IMR-90 (cell line): Measurements from ENCODE around the gene SLC5A10. TPM values are rescaled to one million over a fixed set of nuclear protein-coding genes. Genes with fewer than 3 reads are reported as not detected.

ENCODE experiments used
- ATAC-seq: fragments of 200-7000 bp; cut with Tn5 transposase; 2 replicates; pipeline ENCODE4 v1.9.1; 2020; ENCODE audit warnings: low read depth, mild to moderate bottlenecking, moderate library complexity
- BruUV-seq: library from RNA; stranded (reverse); fragments of 400-500 nt; replicated peaks from 2 replicates; lab custom pipeline; 2021; lab: Mats Ljungman, UMichigan
- CTCF ChIA-PET: fragments of 300-600 bp; formaldehyde crosslinking; extraction: SDS; loops from one replicate; lab custom pipeline; 2021; ENCODE audit warnings: antibody characterized with exemption; lab: Yijun Ruan, JAX
- POLR2A ChIA-PET: fragments of 300-600 bp; sonication (Branson Sonifier 250); formaldehyde crosslinking; loops from one replicate; lab custom pipeline; 2022; ENCODE audit warnings: antibody characterized with exemption; ENCODE audit not compliant: unreplicated experiment; lab: Charles Lee
- DNase-seq: peaks from one replicate; pipeline ENCODE4 v3.0.0; 2013
- H2AFZ ChIP-seq: replicated peaks from 2 replicates; pipeline ENCODE3; 2013; ENCODE audit warnings: low read length, mild to moderate bottlenecking; ENCODE audit not compliant: poor library complexity
- H2AK5ac ChIP-seq: 2 replicates; pipeline ENCODE4 v1.6.1; 2013; ENCODE audit warnings: low read depth, low read length, inconsistent platforms
- H2AK9ac ChIP-seq: replicated peaks from 2 replicates; pipeline ENCODE3; 2013; ENCODE audit warnings: mild to moderate bottlenecking, low read depth, low read length, moderate library complexity; ENCODE audit not compliant: poor library complexity
- H2BK120ac ChIP-seq: 2 replicates; pipeline ENCODE4 v1.6.1; 2013; ENCODE audit warnings: low read depth, low read length, inconsistent platforms
- H2BK15ac ChIP-seq: 3 replicates; pipeline ENCODE4 v1.6.1; 2013; ENCODE audit warnings: low read depth, low read length, inconsistent platforms
- H2BK20ac ChIP-seq: 2 replicates; pipeline ENCODE4 v1.6.1; 2013; ENCODE audit warnings: low read depth, mild to moderate bottlenecking, inconsistent platforms, low read length, moderate library complexity
- H2BK5ac ChIP-seq: 2 replicates; pipeline ENCODE4 v1.6.1; 2013; ENCODE audit warnings: mild to moderate bottlenecking, low read depth, low read length, inconsistent platforms; ENCODE audit not compliant: poor library complexity, severe bottlenecking
- H3K14ac ChIP-seq: replicated peaks from 2 replicates; pipeline ENCODE4 v1.6.1; 2013; ENCODE audit warnings: low read depth, low read length, inconsistent platforms
- H3K18ac ChIP-seq: 2 replicates; pipeline ENCODE4 v1.6.1; 2013; ENCODE audit warnings: low read depth, low read length, control low read depth
- H3K23ac ChIP-seq: 2 replicates; pipeline ENCODE4 v1.6.1; 2013; ENCODE audit warnings: low read depth, low read length, inconsistent platforms
- H3K27ac ChIP-seq: 2 replicates; pipeline ENCODE4 v1.5.1; 2013; ENCODE audit warnings: mild to moderate bottlenecking, control low read depth, low read length; ENCODE audit not compliant: insufficient read depth
- H3K27me3 ChIP-seq: 2 replicates; pipeline ENCODE4 v1.6.1; 2013; ENCODE audit warnings: low read length; ENCODE audit not compliant: control insufficient read depth, insufficient read depth
- H3K36me3 ChIP-seq: 2 replicates; pipeline ENCODE4 v1.6.1; 2013; ENCODE audit warnings: low read length, mixed read lengths; ENCODE audit not compliant: control insufficient read depth, insufficient read depth
- H3K4ac ChIP-seq: 2 replicates; pipeline ENCODE4 v1.6.1; 2013; ENCODE audit warnings: low read depth, low read length, inconsistent platforms
- H3K4me1 ChIP-seq: 2 replicates; pipeline ENCODE4 v1.6.1; 2013; ENCODE audit warnings: low read length, mixed read lengths; ENCODE audit not compliant: control insufficient read depth, insufficient read depth
- H3K4me2 ChIP-seq: 2 replicates; pipeline ENCODE4 v1.6.1; 2013; ENCODE audit warnings: low read depth, mild to moderate bottlenecking, control low read depth, low read length, moderate library complexity
- H3K4me3 ChIP-seq: 2 replicates; pipeline ENCODE4 v1.5.1; 2013; ENCODE audit warnings: low read depth, mild to moderate bottlenecking, control low read depth, low read length, moderate library complexity; ENCODE audit not compliant: insufficient read depth
- H3K56ac ChIP-seq: 2 replicates; pipeline ENCODE4 v1.6.1; 2013; ENCODE audit warnings: low read length, inconsistent platforms; ENCODE audit not compliant: insufficient read depth; ENCODE audit errors: extremely low read depth
- H3K79me1 ChIP-seq, 2 experiments: 2 replicates each; pipeline ENCODE4 v1.6.1; 2013; ENCODE audit warnings: low read length in 2 of 2, inconsistent platforms in 1 of 2, low read depth in 1 of 2
- H3K9ac ChIP-seq: 2 replicates; pipeline ENCODE4 v1.6.1; 2013; ENCODE audit warnings: low read depth, low read length, control low read depth
- H3K9me1 ChIP-seq: 2 replicates; pipeline ENCODE4 v1.6.1; 2013; ENCODE audit warnings: low read length, inconsistent platforms; ENCODE audit not compliant: insufficient read depth
- H3K9me3 ChIP-seq: 2 replicates; pipeline ENCODE4 v1.6.1; 2013; ENCODE audit warnings: low read length; ENCODE audit not compliant: control insufficient read depth, insufficient read depth
- H4K20me1 ChIP-seq: 2 replicates; pipeline ENCODE4 v1.6.1; 2013; ENCODE audit warnings: low read length, inconsistent platforms; ENCODE audit not compliant: insufficient read depth
- H4K5ac ChIP-seq: 2 replicates; pipeline ENCODE4 v1.6.1; 2013; ENCODE audit warnings: mild to moderate bottlenecking, low read depth, low read length, control low read depth
- H4K8ac ChIP-seq, 2 experiments: 2 replicates each; pipeline ENCODE4 v1.6.1; 2013; ENCODE audit warnings: low read depth in 2 of 2, low read length in 2 of 2, control low read depth in 1 of 2, inconsistent platforms in 1 of 2
- H4K91ac ChIP-seq: 2 replicates; pipeline ENCODE4 v1.6.1; 2013; ENCODE audit warnings: low read depth, low read length, inconsistent platforms; ENCODE audit not compliant: insufficient read depth
- BHLHE40 ChIP-seq: fragments of 150-350 bp; IDR thresholded peaks from 2 replicates; pipeline ENCODE4 v1.6.1; 2016; ENCODE audit warnings: mild to moderate bottlenecking, low read depth, low read length
- CHD1 ChIP-seq: IDR thresholded peaks from 2 replicates; pipeline ENCODE4 v1.6.1; 2012; ENCODE audit warnings: low read depth, low read length, improper control_type of control experiment
- WGBS, 2 experiments: methylation state at CpG; one replicate each; pipeline versions ENCODE4 v1.1.5 to v1.1.7; 2013; ENCODE audit warnings: missing lambda C conversion rate in 2 of 2; ENCODE audit not compliant: insufficient read length in 1 of 2; ENCODE audit errors: extremely low coverage in 2 of 2; 5-methylcytosine and 5-hydroxymethylcytosine counted together
- dilution Hi-C: fragments of 300-500 bp; cut with HindIII; formaldehyde crosslinking; loops from one replicate; pipeline ENCODE4 v1.14.3; 2018; ENCODE audit warnings: low sequenced_read_pairs; ENCODE audit not compliant: unreplicated experiment
- in situ Hi-C: fragments of 300-500 bp; cut with MboI; formaldehyde crosslinking; loops from 3 replicates; pipeline ENCODE4 v1.14.3; 2019; ENCODE audit warnings: low sequenced_read_pairs, inconsistent platforms, mixed read lengths
- intact Hi-C: fragments of 100-400 bp; cut with micrococcal nuclease; formaldehyde crosslinking; loops from 2 replicates; pipeline ENCODE4 v1.10.0; 2022
- polyA plus RNA-seq, 3 experiments: library from polyadenylated mRNA; depleted of rRNA; stranded (reverse); fragments of >200 nt; gene quantifications; 2 replicates each; pipeline ENCODE4 v1.2.3, GENCODE V29; 2012; ENCODE audit warnings: low replicate concordance in 1 of 3
- total RNA-seq: library from RNA; depleted of rRNA; stranded (reverse); fragments of >200 nt; gene quantifications from 2 replicates; pipeline ENCODE4 v1.2.3, GENCODE V29; 2012

The SLC5A10 gene
- total and polyA plus RNA-seq, 2 of the 4 experiments (the other 2 are of a cell fraction): not detected

GRCh38 chr17:18967916-18968315 is 16.0 kb downstream of the SLC5A10 start:
- Histone ChIP-seq H2BK20ac (no peak overlapping the region), H3K4me2 (no peak overlapping the region), H2AK5ac (no peak overlapping the region), H3K14ac (no peak overlapping the region), H3K4me1 (peaks cover 16% of the 10 kb centered on the region), H2BK15ac (no peak overlapping the region), H2BK5ac (no peak overlapping the region), H3K56ac (no peak overlapping the region), H3K79me1 (peaks cover 4 to 8% of the 10 kb centered on the region in 2 experiments; a peak in 3 of 4 replicates), H2BK120ac (no peak overlapping the region), H3K9me1 (peaks cover 4% of the 10 kb centered on the region; the same call in 1 of the 2 replicates), H2AK9ac (peak overlapping the region; percentile 52), H3K18ac (no peak overlapping the region), H3K27ac (no peak overlapping the region), H4K20me1 (no peaks in the 10 kb centered on the region), H3K36me3 (peaks cover 21% of the 10 kb centered on the region), H4K5ac (no peak overlapping the region), H3K27me3 (no peaks in the 10 kb centered on the region), H3K23ac (no peak overlapping the region), H3K9ac (no peak overlapping the region), H4K8ac (no peak overlapping the region), H2AFZ (no peak overlapping the region), H3K4ac (no peak overlapping the region), H3K9me3 (no peaks in the 10 kb centered on the region), H4K91ac (no peak overlapping the region), H3K4me3 (no peak overlapping the region)
- ChIA-PET CTCF (no interaction called here), POLR2A (no interaction called here)
- DNase-seq: no peak
- intact Hi-C loops (no loop called here), dilution Hi-C loops (no loop called here), in situ Hi-C loops (no loop called here)
- no peak for ATAC-seq
- WGBS, 2 experiments: 60% methylated on average over 1 of the region's 4 CpGs; no CpG with 5 or more reads in 1 of the 2 experiments
- BruUV-seq: no TSS peak
- TF ChIP-seq BHLHE40 (no peak), CHD1 (no peak)
